Smooth muscle cell (in vitro differentiated cells): Measurements from ENCODE around the gene RTN3. TPM values are rescaled to one million over a fixed set of nuclear protein-coding genes. Genes with fewer than 3 reads are reported as not detected.

Experiments used
- DNase-seq: peaks from one replicate; lab custom pipeline; 2025; ENCODE audit not compliant: unreplicated experiment; lab: John Stamatoyannopoulos, UW
- H2AFZ ChIP-seq: fragments of 200-600 bp; sonication (generic); 2 replicates; pipeline ENCODE4 v1.6.0; 2016; ENCODE audit warnings: antibody characterized with exemption, low read depth, mild to moderate bottlenecking
- H3F3A ChIP-seq: fragments of 200-600 bp; sonication (generic); 2 replicates; pipeline ENCODE4 v1.6.0; 2017; ENCODE audit warnings: antibody characterized with exemption, low read depth
- H3K27ac ChIP-seq: fragments of 200-600 bp; sonication (generic); 2 replicates; pipeline ENCODE4 v1.5.1; 2016; ENCODE audit warnings: low read depth, mild to moderate bottlenecking
- H3K27me3 ChIP-seq: fragments of 200-600 bp; sonication (generic); 2 replicates; pipeline ENCODE4 v1.6.1; 2016; ENCODE audit warnings: low read depth, mild to moderate bottlenecking
- H3K36me3 ChIP-seq: fragments of 200-600 bp; sonication (generic); 2 replicates; pipeline ENCODE4 v1.5.1; 2016; ENCODE audit warnings: low read depth
- H3K4me1 ChIP-seq: fragments of 200-600 bp; sonication (generic); 2 replicates; pipeline ENCODE4 v1.5.1; 2016; ENCODE audit warnings: low read depth
- H3K4me2 ChIP-seq: fragments of 200-600 bp; sonication (generic); 2 replicates; pipeline ENCODE4 v1.6.0; 2016; ENCODE audit warnings: mild to moderate bottlenecking
- H3K4me3 ChIP-seq: fragments of 200-600 bp; sonication (generic); 2 replicates; pipeline ENCODE4 v1.5.1; 2016; ENCODE audit warnings: mild to moderate bottlenecking
- H3K79me2 ChIP-seq: fragments of 200-600 bp; sonication (generic); 2 replicates; pipeline ENCODE4 v1.6.0; 2016; ENCODE audit warnings: low read depth, mild to moderate bottlenecking
- H3K9ac ChIP-seq: fragments of 200-600 bp; sonication (generic); 2 replicates; pipeline ENCODE4 v1.6.0; 2016; ENCODE audit warnings: low read depth
- H3K9me3 ChIP-seq: fragments of 200-600 bp; sonication (generic); replicated peaks from 2 replicates; pipeline ENCODE4 v1.5.1; 2016; ENCODE audit warnings: low read depth
- H4K20me1 ChIP-seq: fragments of 200-600 bp; sonication (generic); 2 replicates; pipeline ENCODE4 v1.6.0; 2016; ENCODE audit warnings: low read depth
- WGBS: methylation state at CpG from one replicate; pipeline ENCODE4 v1.1.7; 2016; ENCODE audit warnings: low lambda C conversion rate; 5-methylcytosine and 5-hydroxymethylcytosine counted together
- polyA plus RNA-seq: library from polyadenylated mRNA; unstranded; fragments of >200 nt; fragmentation: Nextera tagmentation; extraction: Ambion mirVana; gene quantifications from 2 replicates; pipeline ENCODE4 v1.2.1, GENCODE V29; 2016
- total RNA-seq: library from RNA; depleted of rRNA; stranded (reverse); fragments of >200 nt; gene quantifications from 2 replicates; pipeline ENCODE4 v1.2.3, GENCODE V29; 2014
- TF ChIP-seq, protein P1 (sequence below): fragments of 200-600 bp; sonication (generic); IDR thresholded peaks from 2 replicates; pipeline ENCODE4 v1.5.1; 2017; ENCODE audit warnings: borderline replicate concordance, mild to moderate bottlenecking, antibody characterized with exemption; ENCODE audit not compliant: insufficient read depth, poor library complexity, severe bottlenecking

The RTN3 gene
- total and polyA plus RNA-seq, 2 experiments from 2014 or later: 43.5 to 64.9 TPM

GRCh38 chr11:63705526-63705925, 24.2 kb downstream of the RTN3 start:
- TF ChIP-seq, protein P1, sequence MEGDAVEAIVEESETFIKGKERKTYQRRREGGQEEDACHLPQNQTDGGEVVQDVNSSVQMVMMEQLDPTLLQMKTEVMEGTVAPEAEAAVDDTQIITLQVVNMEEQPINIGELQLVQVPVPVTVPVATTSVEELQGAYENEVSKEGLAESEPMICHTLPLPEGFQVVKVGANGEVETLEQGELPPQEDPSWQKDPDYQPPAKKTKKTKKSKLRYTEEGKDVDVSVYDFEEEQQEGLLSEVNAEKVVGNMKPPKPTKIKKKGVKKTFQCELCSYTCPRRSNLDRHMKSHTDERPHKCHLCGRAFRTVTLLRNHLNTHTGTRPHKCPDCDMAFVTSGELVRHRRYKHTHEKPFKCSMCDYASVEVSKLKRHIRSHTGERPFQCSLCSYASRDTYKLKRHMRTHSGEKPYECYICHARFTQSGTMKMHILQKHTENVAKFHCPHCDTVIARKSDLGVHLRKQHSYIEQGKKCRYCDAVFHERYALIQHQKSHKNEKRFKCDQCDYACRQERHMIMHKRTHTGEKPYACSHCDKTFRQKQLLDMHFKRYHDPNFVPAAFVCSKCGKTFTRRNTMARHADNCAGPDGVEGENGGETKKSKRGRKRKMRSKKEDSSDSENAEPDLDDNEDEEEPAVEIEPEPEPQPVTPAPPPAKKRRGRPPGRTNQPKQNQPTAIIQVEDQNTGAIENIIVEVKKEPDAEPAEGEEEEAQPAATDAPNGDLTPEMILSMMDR: no peak
- Histone ChIP-seq H3F3A (peaks cover 14% of the 10 kb centered on the region), H3K4me2 (no peak overlapping the region), H3K79me2 (peaks cover 80% of the 10 kb centered on the region), H3K27me3 (no peaks in the 10 kb centered on the region), H2AFZ (no peak overlapping the region), H3K36me3 (no peaks in the 10 kb centered on the region), H3K4me1 (peaks cover 7% of the 10 kb centered on the region), H4K20me1 (peaks cover 61% of the 10 kb centered on the region), H3K4me3 (no peak overlapping the region), H3K27ac (no peak overlapping the region), H3K9ac (no peak overlapping the region), H3K9me3 (no peaks in the 10 kb centered on the region)
- DNase-seq: no peak
- WGBS: 95% methylated on average over 2 of the region's 2 CpGs

DNA sequence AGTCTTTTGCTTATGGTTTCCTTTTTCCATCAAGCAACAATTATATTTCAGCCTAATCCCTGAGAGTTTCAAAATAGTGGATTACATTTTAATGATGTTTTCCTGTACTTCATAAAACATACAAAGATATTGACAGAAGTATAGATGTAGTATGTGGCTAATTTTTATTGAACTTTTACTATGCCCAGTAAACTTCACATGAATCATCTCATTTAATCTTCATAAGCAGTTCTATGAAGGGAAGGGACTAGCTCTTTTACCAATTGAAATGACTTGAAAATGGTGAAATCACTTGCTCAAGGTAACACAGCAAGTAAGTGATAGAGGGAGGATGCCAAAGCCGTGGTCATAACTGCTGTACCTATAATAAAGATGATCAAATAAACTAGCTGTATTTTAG, 27.5 kb downstream of the RTN3 start:
- Histone ChIP-seq H3K4me2 (no peak overlapping the region), H3K79me2 (peaks cover 72% of the 10 kb centered on the region)

GRCh38 chr11:63709336-63709884, 28.1 kb downstream of the RTN3 start:
- Histone ChIP-seq H3K4me1 (peaks cover 7% of the 10 kb centered on the region), H2AFZ (no peak overlapping the region), H3F3A (peaks cover 28% of the 10 kb centered on the region), H4K20me1 (peaks cover 75% of the 10 kb centered on the region), H3K4me3 (no peak overlapping the region), H3K9ac (no peak overlapping the region), H3K4me2 (peak overlapping the region; percentile 75), H3K79me2 (peaks cover 72% of the 10 kb centered on the region), H3K27me3 (no peaks in the 10 kb centered on the region), H3K27ac (peak overlapping the region; percentile 89), H3K36me3 (no peaks in the 10 kb centered on the region), H3K9me3 (no peaks in the 10 kb centered on the region)
- DNase-seq: no peak
- TF ChIP-seq, protein P1: no peak
- WGBS: 73% methylated on average over 3 of the region's 3 CpGs

More for the DNA sequence above, 27.5 kb downstream of the RTN3 start:
- peaks cover 28% of the 10 kb centered on the region for H3F3A ChIP-seq
- H3K4me3 ChIP-seq: no peak overlapping the region
- H3K9ac ChIP-seq: no peak overlapping the region
- H2AFZ ChIP-seq: no peak overlapping the region
- TF ChIP-seq, protein P1: no peak
- H3K9me3 ChIP-seq: no peaks in the 10 kb centered on the region
- H3K27me3 ChIP-seq: no peaks in the 10 kb centered on the region
- peaks cover 76% of the 10 kb centered on the region for H4K20me1 ChIP-seq
- H3K36me3 ChIP-seq: no peaks in the 10 kb centered on the region
- no peak for DNase-seq
- peaks cover 7% of the 10 kb centered on the region for H3K4me1 ChIP-seq
- H3K27ac ChIP-seq: no peak overlapping the region
- WGBS: 100% methylated on average over 1 of the region's 1 CpG

DNA sequence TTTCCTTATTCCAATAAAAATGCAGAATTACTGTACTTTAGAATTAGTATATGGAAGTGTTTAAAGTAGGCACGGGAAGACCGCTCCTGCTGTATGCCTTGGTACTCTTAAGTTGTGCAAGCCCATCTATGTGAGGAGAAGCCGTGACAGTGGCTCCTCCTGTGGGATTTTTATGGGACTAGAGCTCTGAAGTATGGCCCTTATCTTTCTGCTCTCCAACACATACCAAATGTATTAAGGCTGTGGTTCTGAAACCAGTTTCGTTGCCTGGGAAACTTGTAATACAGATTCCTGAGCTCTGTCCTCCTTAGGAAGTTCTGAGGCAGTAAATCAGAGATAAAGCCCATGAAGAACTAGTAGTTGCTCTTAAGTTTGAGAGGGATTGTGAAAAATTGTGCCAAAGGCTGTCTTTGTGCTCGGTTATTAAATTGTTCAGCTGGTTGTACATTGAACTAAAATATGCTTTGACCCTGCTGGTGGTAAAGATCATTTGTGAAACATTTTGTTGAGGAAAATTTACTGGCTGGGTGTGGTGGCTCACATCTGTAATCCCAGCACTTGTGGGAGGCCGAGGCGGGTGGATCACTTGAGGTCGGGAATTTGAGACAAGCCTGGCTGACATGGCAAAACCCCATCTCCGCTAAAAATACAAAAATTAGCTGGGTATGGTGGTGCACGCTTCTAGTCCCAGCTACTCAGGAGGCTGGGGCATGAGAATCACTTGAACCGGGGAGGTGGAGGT, 29.3 kb downstream of the RTN3 start:
- Histone ChIP-seq H3K79me2 (peaks cover 68% of the 10 kb centered on the region), H3K4me2 (peak overlapping the region; percentile 75), H3K4me3 (peak overlapping the region; percentile 0), H2AFZ (no peak overlapping the region), H3F3A (peaks cover 28% of the 10 kb centered on the region), H3K27me3 (no peaks in the 10 kb centered on the region), H3K9ac (peak overlapping the region; percentile 33), H3K36me3 (no peaks in the 10 kb centered on the region), H3K27ac (peak overlapping the region; percentile 89), H3K4me1 (peaks cover 7% of the 10 kb centered on the region), H4K20me1 (peaks cover 74% of the 10 kb centered on the region), H3K9me3 (no peaks in the 10 kb centered on the region)
- TF ChIP-seq, protein P1: peak; percentile 13
- 11% methylated on average over 11 of the region's 11 CpGs for WGBS
- no peak for DNase-seq
